ENCODE results near the gene ADCY1.

ADCY1 gene

GRCh38 chr7:45654341-45654740 lies 80.2 kb downstream of the ADCY1 start:
- no peak for DNase-seq

GRCh38 chr7:45655539-45655938 lies 81.4 kb downstream of the ADCY1 start:
- DNase-seq, result no peak

- DNase-seq, result no peak
Observed at GRCh38 chr7:45656431-45656830, 82.3 kb downstream of the ADCY1 start.

GRCh38 chr7:45657136-45657889 lies 83.1 kb downstream of the ADCY1 start:
- no peak for DNase-seq

- no peak for DNase-seq
Observed at GRCh38 chr7:45657890-45658715, 83.9 kb downstream of the ADCY1 start.

- no peak for DNase-seq
Observed at GRCh38 chr7:45658716-45659495, 84.7 kb downstream of the ADCY1 start.

- no peak for DNase-seq
Observed at GRCh38 chr7:45659496-45660139, 85.5 kb downstream of the ADCY1 start.

GRCh38 chr7:45660201-45660900 lies 86.2 kb downstream of the ADCY1 start:
- no peak for DNase-seq

- DNase-seq, result no peak
Observed at GRCh38 chr7:45660901-45661211, 86.7 kb downstream of the ADCY1 start.

- no peak for DNase-seq
Observed at GRCh38 chr7:45661302-45661995, 87.3 kb downstream of the ADCY1 start.

GRCh38 chr7:45662018-45662417 lies 87.8 kb downstream of the ADCY1 start:
- no peak for DNase-seq

GRCh38 chr7:45662540-45663166 lies 88.5 kb downstream of the ADCY1 start:
- no peak for DNase-seq

- DNase-seq, result no peak
Observed at GRCh38 chr7:45663167-45663921, 89.2 kb downstream of the ADCY1 start.

- DNase-seq, result no peak
Observed at GRCh38 chr7:45663965-45664633, 89.9 kb downstream of the ADCY1 start.

- no peak for DNase-seq
Observed at GRCh38 chr7:45665172-45665571, 91.0 kb downstream of the ADCY1 start.

GRCh38 chr7:45670227-45670626 lies 96.1 kb downstream of the ADCY1 start:
- no peak for DNase-seq

- no peak for DNase-seq
Observed at GRCh38 chr7:45670717-45671116, 96.5 kb downstream of the ADCY1 start.

- no peak for DNase-seq
Observed at GRCh38 chr7:45677311-45677900, 103.2 kb downstream of the ADCY1 start.

GRCh38 chr7:45679516-45679915 lies 105.3 kb downstream of the ADCY1 start:
- DNase-seq, result no peak
